PC-3 (cell line): ENCODE measurements around the gene KIAA1614. TPM values are rescaled to one million over a fixed set of nuclear protein-coding genes. Genes with fewer than 3 reads are reported as not detected.

Experiments used
- ATAC-seq: fragments of 200-7000 bp; cut with Tn5 transposase; 2 replicates; pipeline ENCODE4 v1.9.1; 2020; ENCODE audit warnings: mild to moderate bottlenecking, moderate library complexity
- BruUV-seq: library from RNA; stranded (reverse); fragments of 400-500 nt; replicated peaks from 2 replicates; lab custom pipeline; 2021; lab: Mats Ljungman, UMichigan
- CTCF ChIA-PET: fragments of 300-600 bp; sonication (Branson Sonifier 250); formaldehyde crosslinking; loops from one replicate; lab custom pipeline; 2022; ENCODE audit warnings: antibody characterized with exemption; lab: Charles Lee
- POLR2A ChIA-PET: fragments of 300-600 bp; sonication (Branson Sonifier 250); formaldehyde crosslinking; loops from one replicate; lab custom pipeline; 2022; ENCODE audit warnings: antibody characterized with exemption; ENCODE audit not compliant: unreplicated experiment; lab: Charles Lee
- DNase-seq: peaks from one replicate; pipeline ENCODE4 v3.0.0-alpha.2; 2015
- H2AFZ ChIP-seq: fragments of 300-600 bp; sonication (generic); 2 replicates; pipeline ENCODE4 v1.6.0; 2016; ENCODE audit warnings: antibody characterized with exemption, low read length
- H3F3A ChIP-seq: fragments of 300-600 bp; sonication (generic); one replicate; pipeline ENCODE4 v1.6.0; 2017; ENCODE audit warnings: antibody characterized with exemption, low read length, control low read depth, mild to moderate bottlenecking; ENCODE audit not compliant: unreplicated experiment
- H3K27ac ChIP-seq: fragments of 300-600 bp; sonication (generic); 2 replicates; pipeline ENCODE4 v1.5.1; 2016; ENCODE audit warnings: mild to moderate bottlenecking, low read length
- H3K27me3 ChIP-seq: fragments of 300-600 bp; sonication (generic); 2 replicates; pipeline ENCODE4 v1.6.1; 2016; ENCODE audit warnings: low read length, mixed read lengths
- H3K36me3 ChIP-seq: fragments of 300-600 bp; sonication (generic); 2 replicates; pipeline ENCODE4 v1.6.1; 2016; ENCODE audit warnings: low read depth, mixed run types, low read length, mixed read lengths
- H3K4me1 ChIP-seq: fragments of 300-600 bp; sonication (generic); 2 replicates; pipeline ENCODE4 v1.5.1; 2016; ENCODE audit warnings: low read length; ENCODE audit not compliant: insufficient read depth
- H3K4me2 ChIP-seq: fragments of 300-600 bp; sonication (generic); 2 replicates; pipeline ENCODE4 v1.6.0; 2016; ENCODE audit warnings: low read length
- H3K4me3 ChIP-seq: fragments of 300-600 bp; sonication (generic); 2 replicates; pipeline ENCODE4 v1.5.1; 2016; ENCODE audit warnings: mild to moderate bottlenecking, low read length, mixed read lengths
- H3K79me2 ChIP-seq: fragments of 300-600 bp; sonication (generic); 2 replicates; pipeline ENCODE4 v1.6.1; 2017; ENCODE audit warnings: low read length, mixed read lengths
- H3K9ac ChIP-seq: fragments of 300-600 bp; sonication (generic); 2 replicates; pipeline ENCODE4 v1.6.0; 2016; ENCODE audit warnings: mild to moderate bottlenecking, low read length
- H3K9me2 ChIP-seq: fragments of 300-600 bp; sonication (generic); replicated peaks from 2 replicates; pipeline ENCODE4 v1.6.1; 2016; ENCODE audit warnings: mixed run types, low read length, mixed read lengths
- H3K9me3 ChIP-seq: fragments of 300-600 bp; sonication (generic); 2 replicates; pipeline ENCODE4 v1.6.1; 2016; ENCODE audit warnings: low read length, mixed read lengths
- H4K20me1 ChIP-seq: fragments of 300-600 bp; sonication (generic); 2 replicates; pipeline ENCODE4 v1.6.1; 2016; ENCODE audit warnings: low read length, mixed read lengths
- EZH2 ChIP-seq: fragments of 300-600 bp; sonication (generic); IDR thresholded peaks from one replicate; pipeline ENCODE4 v1.6.1; 2017; ENCODE audit warnings: antibody characterized with exemption, mild to moderate bottlenecking, low read length; ENCODE audit not compliant: unreplicated experiment
- EZH2phosphoT487 ChIP-seq: fragments of 300-600 bp; sonication (generic); IDR thresholded peaks from 2 replicates; pipeline ENCODE4 v1.6.1; 2018; ENCODE audit warnings: mild to moderate bottlenecking, antibody characterized with exemption, low read length, borderline replicate concordance
- intact Hi-C: fragments of 100-400 bp; cut with micrococcal nuclease; formaldehyde crosslinking; loops from 2 replicates; pipeline ENCODE4 v1.9.0; 2023
- total RNA-seq: library from RNA; depleted of rRNA; stranded (reverse); fragments of >200 nt; gene quantifications from 2 replicates; pipeline ENCODE4 v1.2.3, GENCODE V29; 2014
- TF ChIP-seq, protein P1 (sequence below): fragments of 300-600 bp; sonication (generic); conservative IDR thresholded peaks from 2 replicates; pipeline ENCODE4 v1.5.1; 2017; ENCODE audit warnings: antibody characterized with exemption, low read depth, mild to moderate bottlenecking, low read length

Gene KIAA1614
- total RNA-seq, 1 experiment from 2014 or later, result not detected

DNA sequence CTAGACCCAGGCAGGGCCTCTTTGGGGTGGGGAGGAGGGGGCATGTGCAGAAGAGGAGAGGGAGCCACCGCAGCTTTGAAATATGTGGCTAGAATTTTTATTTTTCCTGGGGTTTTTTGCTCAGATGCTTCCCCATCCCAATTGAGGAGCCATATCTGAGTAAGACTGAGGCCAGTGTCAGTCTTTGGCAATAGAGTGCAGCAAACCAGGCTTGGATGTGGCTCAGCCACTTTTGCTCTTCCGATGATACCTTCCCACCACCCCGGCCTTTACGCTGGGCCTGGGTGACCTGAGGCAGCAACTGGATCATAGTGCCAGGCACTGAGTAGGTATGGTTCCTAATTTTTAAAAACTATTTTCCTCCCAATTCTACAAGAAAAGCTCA is 36.9 kb downstream of the KIAA1614 start:
- H3K27me3 ChIP-seq, result no peaks in the 10 kb centered on the region
- H3K79me2 ChIP-seq, result no peaks in the 10 kb centered on the region
- H2AFZ ChIP-seq, result no peak overlapping the region
- no peaks in the 10 kb centered on the region for H3K9me2 ChIP-seq
- POLR2A ChIA-PET, result no interaction called here
- H3K4me3 ChIP-seq, result no peak overlapping the region
- intact Hi-C loops, result no loop called here
- no peaks in the 10 kb centered on the region for H3K36me3 ChIP-seq
- CTCF ChIA-PET, result no interaction called here
- no peak for ATAC-seq
- H3K27ac ChIP-seq, result no peak overlapping the region
- no peak overlapping the region for H3K4me2 ChIP-seq
- BruUV-seq, result no TSS peak
- H3K9me3 ChIP-seq, result no peaks in the 10 kb centered on the region
- H3K4me1 ChIP-seq, result peaks cover 11% of the 10 kb centered on the region
- no peaks in the 10 kb centered on the region for H4K20me1 ChIP-seq
- H3F3A ChIP-seq, result no peaks in the 10 kb centered on the region
- TF ChIP-seq EZH2phosphoT487 (no peak), EZH2 (no peak)
- TF ChIP-seq, protein P1, sequence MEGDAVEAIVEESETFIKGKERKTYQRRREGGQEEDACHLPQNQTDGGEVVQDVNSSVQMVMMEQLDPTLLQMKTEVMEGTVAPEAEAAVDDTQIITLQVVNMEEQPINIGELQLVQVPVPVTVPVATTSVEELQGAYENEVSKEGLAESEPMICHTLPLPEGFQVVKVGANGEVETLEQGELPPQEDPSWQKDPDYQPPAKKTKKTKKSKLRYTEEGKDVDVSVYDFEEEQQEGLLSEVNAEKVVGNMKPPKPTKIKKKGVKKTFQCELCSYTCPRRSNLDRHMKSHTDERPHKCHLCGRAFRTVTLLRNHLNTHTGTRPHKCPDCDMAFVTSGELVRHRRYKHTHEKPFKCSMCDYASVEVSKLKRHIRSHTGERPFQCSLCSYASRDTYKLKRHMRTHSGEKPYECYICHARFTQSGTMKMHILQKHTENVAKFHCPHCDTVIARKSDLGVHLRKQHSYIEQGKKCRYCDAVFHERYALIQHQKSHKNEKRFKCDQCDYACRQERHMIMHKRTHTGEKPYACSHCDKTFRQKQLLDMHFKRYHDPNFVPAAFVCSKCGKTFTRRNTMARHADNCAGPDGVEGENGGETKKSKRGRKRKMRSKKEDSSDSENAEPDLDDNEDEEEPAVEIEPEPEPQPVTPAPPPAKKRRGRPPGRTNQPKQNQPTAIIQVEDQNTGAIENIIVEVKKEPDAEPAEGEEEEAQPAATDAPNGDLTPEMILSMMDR, result no peak
- no peak for DNase-seq
- no peak overlapping the region for H3K9ac ChIP-seq

DNA sequence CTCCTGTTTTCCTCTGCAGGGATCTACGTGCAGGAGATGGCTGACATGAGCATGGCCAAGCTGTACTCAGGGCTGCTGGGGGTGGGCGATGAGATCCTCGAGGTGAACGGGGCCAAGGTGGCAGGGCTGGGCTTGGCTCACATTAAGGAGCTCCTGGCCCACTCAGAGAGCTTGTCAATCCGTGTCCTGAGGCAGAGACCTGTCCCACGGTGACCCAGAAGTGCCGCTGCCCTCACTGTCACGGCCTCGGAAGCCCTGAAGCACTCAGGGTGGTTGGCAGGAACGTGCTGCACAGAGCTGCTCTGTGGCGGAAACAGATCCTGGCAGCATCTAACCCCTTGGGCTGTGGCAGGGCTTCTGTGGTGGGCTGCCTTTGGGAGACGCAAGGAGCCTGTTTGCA is 37.6 kb downstream of the KIAA1614 start:
- Histone ChIP-seq H4K20me1 (no peaks in the 10 kb centered on the region), H3K9me2 (no peaks in the 10 kb centered on the region), H3K36me3 (no peaks in the 10 kb centered on the region), H3F3A (no peaks in the 10 kb centered on the region), H3K4me2 (no peak overlapping the region), H3K9me3 (no peaks in the 10 kb centered on the region), H3K27ac (no peak overlapping the region), H3K9ac (no peak overlapping the region), H3K4me3 (no peak overlapping the region), H3K4me1 (peaks cover 14% of the 10 kb centered on the region), H3K27me3 (no peaks in the 10 kb centered on the region), H2AFZ (no peak overlapping the region), H3K79me2 (no peaks in the 10 kb centered on the region)
- POLR2A ChIA-PET, result no interaction called here
- TF ChIP-seq EZH2 (no peak), EZH2phosphoT487 (no peak)
- TF ChIP-seq, protein P1, result no peak
- no TSS peak for BruUV-seq
- DNase-seq (no peak), ATAC-seq (no peak)
- intact Hi-C loops, result loop anchor here (10.0 kb wide), 1 partner anchor 214 kb away; no protein-coding TSS in a partner anchor
- CTCF ChIA-PET, result no interaction called here

GRCh38 chr1:180951186-180951745 is 38.6 kb downstream of the KIAA1614 start:
- no peaks in the 10 kb centered on the region for H3K9me2 ChIP-seq
- no peaks in the 10 kb centered on the region for H3K9me3 ChIP-seq
- POLR2A ChIA-PET, result no interaction called here
- no peaks in the 10 kb centered on the region for H3K36me3 ChIP-seq
- no peak overlapping the region for H3K9ac ChIP-seq
- H3K4me2 ChIP-seq, result no peak overlapping the region
- no peaks in the 10 kb centered on the region for H3F3A ChIP-seq
- H3K4me1 ChIP-seq, result peaks cover 14% of the 10 kb centered on the region
- intact Hi-C loops, result loop anchor here (10.0 kb wide), 1 partner anchor 214 kb away; no protein-coding TSS in a partner anchor
- H3K4me3 ChIP-seq, result no peak overlapping the region
- H3K27ac ChIP-seq, result no peak overlapping the region
- no peaks in the 10 kb centered on the region for H4K20me1 ChIP-seq
- CTCF ChIA-PET, result no interaction called here
- no TSS peak for BruUV-seq
- no peaks in the 10 kb centered on the region for H3K27me3 ChIP-seq
- TF ChIP-seq EZH2 (no peak), EZH2phosphoT487 (no peak)
- TF ChIP-seq, protein P1, result no peak
- no peaks in the 10 kb centered on the region for H3K79me2 ChIP-seq
- DNase-seq (no peak), ATAC-seq (no peak)
- no peak overlapping the region for H2AFZ ChIP-seq
